ENCODE measurements around the gene FHIT.

DNA sequence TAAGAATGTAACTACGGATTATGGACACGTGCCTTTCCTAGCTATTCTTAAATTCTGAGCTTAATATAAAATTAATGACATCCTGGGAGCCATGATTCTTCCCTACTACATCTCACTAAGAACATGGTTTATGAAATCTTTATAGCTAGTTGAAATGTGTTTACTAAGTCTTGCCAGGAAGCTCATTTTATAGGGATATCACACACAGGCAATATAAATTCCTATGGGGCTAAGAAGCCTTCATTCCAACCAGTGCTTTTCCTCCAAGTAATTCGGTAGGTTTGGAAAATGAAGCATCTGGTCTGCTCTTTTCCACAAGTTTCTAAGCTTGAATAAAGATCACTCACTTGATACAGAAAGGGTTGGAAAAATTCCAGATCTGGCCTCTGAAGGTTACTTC lies 802.6 kb downstream of the FHIT start:
- TF ChIP-seq, protein P1, sequence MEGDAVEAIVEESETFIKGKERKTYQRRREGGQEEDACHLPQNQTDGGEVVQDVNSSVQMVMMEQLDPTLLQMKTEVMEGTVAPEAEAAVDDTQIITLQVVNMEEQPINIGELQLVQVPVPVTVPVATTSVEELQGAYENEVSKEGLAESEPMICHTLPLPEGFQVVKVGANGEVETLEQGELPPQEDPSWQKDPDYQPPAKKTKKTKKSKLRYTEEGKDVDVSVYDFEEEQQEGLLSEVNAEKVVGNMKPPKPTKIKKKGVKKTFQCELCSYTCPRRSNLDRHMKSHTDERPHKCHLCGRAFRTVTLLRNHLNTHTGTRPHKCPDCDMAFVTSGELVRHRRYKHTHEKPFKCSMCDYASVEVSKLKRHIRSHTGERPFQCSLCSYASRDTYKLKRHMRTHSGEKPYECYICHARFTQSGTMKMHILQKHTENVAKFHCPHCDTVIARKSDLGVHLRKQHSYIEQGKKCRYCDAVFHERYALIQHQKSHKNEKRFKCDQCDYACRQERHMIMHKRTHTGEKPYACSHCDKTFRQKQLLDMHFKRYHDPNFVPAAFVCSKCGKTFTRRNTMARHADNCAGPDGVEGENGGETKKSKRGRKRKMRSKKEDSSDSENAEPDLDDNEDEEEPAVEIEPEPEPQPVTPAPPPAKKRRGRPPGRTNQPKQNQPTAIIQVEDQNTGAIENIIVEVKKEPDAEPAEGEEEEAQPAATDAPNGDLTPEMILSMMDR (IDR thresholded peaks at IDR 0.05; ENCODE audit: low read depth, low read length): no peak
- TF ChIP-seq EZH2phosphoT487 (IDR thresholded peaks at IDR 0.05; ENCODE audit: low read depth): no peak
